ENCODE data around the gene BPIFB6.

BPIFB6 gene

GRCh38 chr20:33071198-33071597 is 39.8 kb downstream of the BPIFB6 start:
- no peak for TF ChIP-seq RAD21 (IDR thresholded peaks at IDR 0.05; ENCODE audit: low read depth)
- no peak for TF ChIP-seq ZBTB7A (IDR thresholded peaks at IDR 0.05; ENCODE audit: low read depth)
- TF ChIP-seq CEBPB (IDR thresholded peaks at IDR 0.05): no peak

GRCh38 chr20:33072362-33072761 is 40.9 kb downstream of the BPIFB6 start:
- TF ChIP-seq MAX (IDR thresholded peaks at IDR 0.05): no peak

- TF ChIP-seq CREB1 (IDR thresholded peaks at IDR 0.05; ENCODE audit: low read depth): no peak
Observed at GRCh38 chr20:33072813-33073212, 41.4 kb downstream of the BPIFB6 start.

GRCh38 chr20:33074675-33075074 is 43.2 kb downstream of the BPIFB6 start:
- TF ChIP-seq CEBPB (IDR thresholded peaks at IDR 0.05) (no peak), ZBTB7A (IDR thresholded peaks at IDR 0.05; ENCODE audit: low read depth) (no peak), REST (IDR thresholded peaks at IDR 0.05; ENCODE audit: low read depth) (no peak), EGR1 (IDR thresholded peaks at IDR 0.05) (no peak), TEAD4 (IDR thresholded peaks at IDR 0.05) (no peak), FOXM1 (IDR thresholded peaks at IDR 0.05; ENCODE audit: borderline replicate concordance, low read depth) (no peak), TAF1 (IDR thresholded peaks at IDR 0.05; ENCODE audit: low read depth) (no peak), YY1 (IDR thresholded peaks at IDR 0.05; ENCODE audit: low read depth) (no peak), TCF12 (IDR thresholded peaks at IDR 0.05; ENCODE audit: low read depth) (no peak), CREB1 (IDR thresholded peaks at IDR 0.05; ENCODE audit: low read depth) (no peak), NFIC (IDR thresholded peaks at IDR 0.05) (no peak), USF1 (IDR thresholded peaks at IDR 0.05) (no peak), MAX (IDR thresholded peaks at IDR 0.05) (no peak)

GRCh38 chr20:33075281-33075680 is 43.8 kb downstream of the BPIFB6 start:
- no peak for TF ChIP-seq NFIC (IDR thresholded peaks at IDR 0.05)
- TF ChIP-seq YY1 (IDR thresholded peaks at IDR 0.05; ENCODE audit: low read depth): no peak
- TF ChIP-seq ZBTB7A (IDR thresholded peaks at IDR 0.05; ENCODE audit: low read depth): no peak
- TF ChIP-seq TCF12 (IDR thresholded peaks at IDR 0.05; ENCODE audit: low read depth): no peak
- TF ChIP-seq USF1 (IDR thresholded peaks at IDR 0.05): no peak
- TF ChIP-seq REST (IDR thresholded peaks at IDR 0.05; ENCODE audit: low read depth): no peak
- TF ChIP-seq CREB1 (IDR thresholded peaks at IDR 0.05; ENCODE audit: low read depth): no peak
- no peak for TF ChIP-seq CEBPB (IDR thresholded peaks at IDR 0.05)
- no peak for TF ChIP-seq TAF1 (IDR thresholded peaks at IDR 0.05; ENCODE audit: low read depth)
- no peak for TF ChIP-seq TEAD4 (IDR thresholded peaks at IDR 0.05)
- TF ChIP-seq EGR1 (IDR thresholded peaks at IDR 0.05): no peak
- TF ChIP-seq RAD21 (IDR thresholded peaks at IDR 0.05; ENCODE audit: low read depth): no peak
- no peak for TF ChIP-seq MAX (IDR thresholded peaks at IDR 0.05)
- TF ChIP-seq EP300 (IDR thresholded peaks at IDR 0.05; ENCODE audit: borderline replicate concordance): no peak
- no peak for TF ChIP-seq FOXM1 (IDR thresholded peaks at IDR 0.05; ENCODE audit: borderline replicate concordance, low read depth)

- TF ChIP-seq RAD21 (IDR thresholded peaks at IDR 0.05; ENCODE audit: low read depth): peak; percentile 64
- TF ChIP-seq TCF12 (IDR thresholded peaks at IDR 0.05; ENCODE audit: low read depth): no peak
Observed at GRCh38 chr20:33076662-33077372, 45.4 kb downstream of the BPIFB6 start.

- no peak for TF ChIP-seq EP300 (IDR thresholded peaks at IDR 0.05; ENCODE audit: borderline replicate concordance)
- no peak for TF ChIP-seq TCF12 (IDR thresholded peaks at IDR 0.05; ENCODE audit: low read depth)
- no peak for TF ChIP-seq CEBPB (IDR thresholded peaks at IDR 0.05)
- no peak for TF ChIP-seq REST (IDR thresholded peaks at IDR 0.05; ENCODE audit: low read depth)
- no peak for TF ChIP-seq ZBTB7A (IDR thresholded peaks at IDR 0.05; ENCODE audit: low read depth)
- no peak for TF ChIP-seq CREB1 (IDR thresholded peaks at IDR 0.05; ENCODE audit: low read depth)
- TF ChIP-seq NFIC (IDR thresholded peaks at IDR 0.05): no peak
- no peak for TF ChIP-seq FOXM1 (IDR thresholded peaks at IDR 0.05; ENCODE audit: borderline replicate concordance, low read depth)
- no peak for TF ChIP-seq EGR1 (IDR thresholded peaks at IDR 0.05)
- TF ChIP-seq USF1 (IDR thresholded peaks at IDR 0.05): no peak
- TF ChIP-seq MAX (IDR thresholded peaks at IDR 0.05): no peak
- TF ChIP-seq TEAD4 (IDR thresholded peaks at IDR 0.05): no peak
- TF ChIP-seq TAF1 (IDR thresholded peaks at IDR 0.05; ENCODE audit: low read depth): no peak
- TF ChIP-seq RAD21 (IDR thresholded peaks at IDR 0.05; ENCODE audit: low read depth): no peak
- no peak for TF ChIP-seq YY1 (IDR thresholded peaks at IDR 0.05; ENCODE audit: low read depth)
Observed at GRCh38 chr20:33079259-33079658, 47.8 kb downstream of the BPIFB6 start, which contains the start of gene BPIFB4. BPIFB4 (plus strand) TSS chr20:33079643; CDS start chr20:33081527, 1,884 bp downstream.
